A549 (cell line): Measurements from ENCODE around the gene NNAT. TPM values are rescaled to one million over a fixed set of nuclear protein-coding genes. Genes with fewer than 3 reads are reported as not detected.

Source experiments
- ATAC-seq, 2 experiments: fragments of 200-7000 bp in 1 of 2; fragments of >200 bp in 1 of 2; cut with Nextera tagmentation in 1 of 2; cut with Tn5 transposase in 1 of 2; 3 replicates each; pipeline versions ENCODE4 v1.8.0 to v1.9.1; 2018 to 2020; ENCODE audit warnings: mild to moderate bottlenecking in 1 of 2, moderate library complexity in 1 of 2
- CTCF ChIA-PET: fragments of 300-600 bp; sonication (Branson Sonifier 250); formaldehyde crosslinking; extraction: SDS; loops from one replicate; lab custom pipeline; 2021; ENCODE audit warnings: antibody characterized with exemption, inconsistent platforms; lab: Yijun Ruan, JAX
- POLR2A ChIA-PET: fragments of 350-600 bp; formaldehyde crosslinking; extraction: SDS; loops from one replicate; lab custom pipeline; 2021; ENCODE audit warnings: antibody characterized with exemption, inconsistent platforms; lab: Yijun Ruan, JAX
- DNase-seq, 2 experiments: peaks; one replicate each; pipeline versions ENCODE4 v3.0.0 to v3.0.0-alpha.2; 2011 to 2016; ENCODE audit warnings: low read depth in 1 of 2, low spot score in 1 of 2
- FAIRE-seq: peaks from 2 replicates; lab custom pipeline; 2011; peaks lifted over from hg19 to GRCh38; lab: Jason Lieb, UNC
- H3K27ac ChIP-seq, 2 experiments: fragments of >200 bp; sonication (Bioruptor Twin); formaldehyde crosslinking; 3 replicates each; pipeline ENCODE4 v1.5.1; 2016 to 2017
- H3K4me1 ChIP-seq: fragments of >200 bp; sonication (Bioruptor Twin); formaldehyde crosslinking; 3 replicates; pipeline ENCODE4 v1.6.1; 2016
- H3K4me2 ChIP-seq: fragments of >200 bp; sonication (Bioruptor Twin); formaldehyde crosslinking; 3 replicates; pipeline ENCODE4 v1.6.1; 2016
- H3K4me3 ChIP-seq: fragments of >200 bp; sonication (Bioruptor Twin); formaldehyde crosslinking; 3 replicates; pipeline ENCODE4 v1.5.1; 2016
- H3K9me3 ChIP-seq: fragments of >200 bp; sonication (Bioruptor Twin); formaldehyde crosslinking; 3 replicates; pipeline ENCODE4 v1.6.1; 2016
- CBX2 ChIP-seq: fragments of 200-600 bp; sonication (generic); IDR thresholded peaks from 2 replicates; pipeline ENCODE4 v1.6.1; 2016; ENCODE audit warnings: low read depth, mild to moderate bottlenecking, borderline replicate concordance
- CEBPB ChIP-seq, 2 experiments: fragments of >200 bp in 1 of 2; sonication (Bioruptor Twin) in 1 of 2; formaldehyde crosslinking in 1 of 2; IDR thresholded peaks; 2 replicates each; pipeline ENCODE4 v1.6.1; 2012 to 2016
- CHD2 ChIP-seq: fragments of 150-350 bp; IDR thresholded peaks from 2 replicates; pipeline ENCODE4 v1.6.1; 2014; ENCODE audit warnings: low read length; ENCODE audit not compliant: partially characterized antibody
- CTCF ChIP-seq: fragments of >200 bp; sonication (Bioruptor Twin); formaldehyde crosslinking; IDR thresholded peaks from 3 replicates; pipeline ENCODE4 v1.5.1; 2016
- EHMT2 ChIP-seq: fragments of 200-600 bp; sonication (generic); IDR thresholded peaks from 2 replicates; pipeline ENCODE4 v1.6.1; 2016; ENCODE audit warnings: antibody characterized with exemption, low read depth, mild to moderate bottlenecking, moderate library complexity
- ELK1 ChIP-seq: fragments of 150-350 bp; IDR thresholded peaks from 2 replicates; pipeline ENCODE4 v1.6.1; 2014; ENCODE audit warnings: low read depth, mild to moderate bottlenecking, low read length
- ESRRA ChIP-seq: fragments of 150-350 bp; IDR thresholded peaks from 2 replicates; pipeline ENCODE4 v1.6.1; 2014; ENCODE audit warnings: mild to moderate bottlenecking, low read length, borderline replicate concordance
- FOSL2 ChIP-seq, 2 experiments: fragments of 450-650 bp in 1 of 2; fragments of >200 bp in 1 of 2; sonication (Bioruptor Twin) in 1 of 2; formaldehyde crosslinking; IDR thresholded peaks; 2 replicates each; pipeline versions ENCODE4 v1.5.0 to v1.6.1; 2016 to 2020; ENCODE audit warnings: mild to moderate bottlenecking in 1 of 2, moderate library complexity in 1 of 2
- GATA3 ChIP-seq: IDR thresholded peaks from 2 replicates; pipeline ENCODE4 v1.6.1; 2012; ENCODE audit warnings: borderline replicate concordance
- HMGXB4 ChIP-seq: fragments of 250-450 bp; sonication (Bioruptor Pico); IDR thresholded peaks from 2 replicates; pipeline ENCODE4 v1.5.0; 2021; ENCODE audit warnings: mild to moderate bottlenecking, moderate library complexity, borderline replicate concordance
- HOXB5 ChIP-seq: fragments of 250-450 bp; sonication (Bioruptor Pico); IDR thresholded peaks from 2 replicates; pipeline ENCODE4 v1.5.0; 2020; ENCODE audit warnings: mild to moderate bottlenecking, moderate library complexity
- MAZ ChIP-seq: fragments of 150-350 bp; IDR thresholded peaks from 2 replicates; pipeline ENCODE4 v1.6.1; 2014; ENCODE audit warnings: antibody characterized with exemption, low read depth, low read length, borderline replicate concordance
- MYC ChIP-seq: IDR thresholded peaks from 2 replicates; pipeline ENCODE4 v1.6.1; 2012; ENCODE audit warnings: mild to moderate bottlenecking, inconsistent platforms, low read length, improper control_type of control experiment, borderline replicate concordance
- NPAS2 ChIP-seq: fragments of 250-450 bp; sonication (Bioruptor Pico); IDR thresholded peaks from 2 replicates; pipeline ENCODE4 v1.8.0; 2022; ENCODE audit warnings: mild to moderate bottlenecking, moderate library complexity, borderline replicate concordance
- NR3C1 ChIP-seq: fragments of >200 bp; sonication (Bioruptor Twin); formaldehyde crosslinking; IDR thresholded peaks from 3 replicates; pipeline ENCODE4 v1.6.1; 2017
- PBX3 ChIP-seq: IDR thresholded peaks from 2 replicates; pipeline ENCODE4 v1.6.1; 2012
- PHF8 ChIP-seq: fragments of 200-600 bp; sonication (generic); IDR thresholded peaks from 2 replicates; pipeline ENCODE4 v1.6.1; 2016; ENCODE audit warnings: low read depth, mild to moderate bottlenecking, antibody characterized with exemption, moderate library complexity, borderline replicate concordance
- RAD21 ChIP-seq, 2 experiments: fragments of >200 bp in 1 of 2; sonication (Bioruptor Twin) in 1 of 2; formaldehyde crosslinking in 1 of 2; IDR thresholded peaks in 1 of 2; conservative IDR thresholded peaks in 1 of 2; 2 replicates in 1 of 2; 3 replicates in 1 of 2; pipeline ENCODE4 v1.6.1; 2012 to 2018; ENCODE audit warnings: inconsistent platforms in 1 of 2
- REST ChIP-seq: fragments of 200-600 bp; sonication (generic); IDR thresholded peaks from 2 replicates; pipeline ENCODE4 v1.6.1; 2016; ENCODE audit warnings: antibody characterized with exemption, mild to moderate bottlenecking, moderate library complexity
- SMC3 ChIP-seq: fragments of >200 bp; sonication (Bioruptor Twin); formaldehyde crosslinking; IDR thresholded peaks from 3 replicates; pipeline ENCODE4 v1.6.1; 2018; ENCODE audit warnings: inconsistent platforms
- USF2 ChIP-seq: fragments of 450-650 bp; IDR thresholded peaks from 2 replicates; pipeline ENCODE4 v1.6.1; 2014; ENCODE audit warnings: antibody characterized with exemption
- ZNF302 ChIP-seq: fragments of 250-450 bp; sonication (Bioruptor Pico); IDR thresholded peaks from 2 replicates; pipeline ENCODE4 v1.9.0; 2021; ENCODE audit warnings: inconsistent platforms, mild to moderate bottlenecking, moderate library complexity
- WGBS: methylation state at CpG from one replicate; pipeline ENCODE4 v1.1.6; 2017; ENCODE audit errors: missing lambda C conversion rate; 5-methylcytosine and 5-hydroxymethylcytosine counted together
- polyA plus RNA-seq, 4 experiments: library from polyadenylated mRNA; depleted of rRNA in 3 of 4; stranded (reverse); fragments of >200 nt; fragmentation: RNase III in 1 of 4; extraction: RNeasy Plus Mini Kit Qiagen cat#74134 plus additional on column Dnase treatment in 1 of 4; gene quantifications; 2 replicates in 3 of 4; 3 replicates in 1 of 4; pipeline ENCODE4 v1.2.3, GENCODE V29; 2011 to 2017

NNAT gene
- polyA plus RNA-seq, 2 of the 4 experiments (the other 2 are of a cell fraction), result not detected

GRCh38 chr20:37477041-37477440, 44.0 kb upstream of the NNAT start:
- DNase-seq, result no peak
- H3K4me3 ChIP-seq, result no peak overlapping the region
- POLR2A ChIA-PET, result no interaction called here
- 2% methylated on average over 3 of the region's 3 CpGs for WGBS
- no peak for ATAC-seq
- no peak overlapping the region for H3K27ac ChIP-seq
- H3K4me1 ChIP-seq, result no peaks in the 10 kb centered on the region
- CTCF ChIA-PET, result interaction anchor here (1.2 kb wide), 1 partner anchor 208 kb away, joined by 3 read pairs; no protein-coding TSS in a partner anchor
- H3K4me2 ChIP-seq, result no peak overlapping the region
- no peak for FAIRE-seq
- H3K9me3 ChIP-seq, result no peaks in the 10 kb centered on the region
- no peak for TF ChIP-seq HOXB5
- no peak for TF ChIP-seq NPAS2 (CRISPR knock-in tag)
- TF ChIP-seq FOSL2 (IDR thresholded peaks at IDR 0.05), result no peak
- TF ChIP-seq FOSL2 (CRISPR knock-in tag; IDR thresholded peaks at IDR 0.05), result no peak
- TF ChIP-seq SMC3, result no peak
- TF ChIP-seq ESRRA, result no peak
- no peak for TF ChIP-seq HMGXB4 (CRISPR knock-in tag)
- no peak for TF ChIP-seq RAD21 (conservative IDR thresholded peaks at IDR 0.05 in 1 of 2, IDR thresholded peaks at IDR 0.05 in 1 of 2)
- no peak for TF ChIP-seq CBX2
- TF ChIP-seq EHMT2, result no peak
- TF ChIP-seq ZNF302, result no peak
- no peak for TF ChIP-seq GATA3
- no peak for TF ChIP-seq CEBPB (IDR thresholded peaks at IDR 0.05)
- TF ChIP-seq NR3C1, result no peak
- no peak for TF ChIP-seq USF2
- no peak for TF ChIP-seq REST

GRCh38 chr20:37479266-37479665, 41.8 kb upstream of the NNAT start:
- H3K4me1 ChIP-seq, result no peaks in the 10 kb centered on the region
- 43% methylated on average over 6 of the region's 6 CpGs for WGBS
- POLR2A ChIA-PET, result no interaction called here
- TF ChIP-seq PBX3 (no peak), PHF8 (no peak), ELK1 (no peak), MYC (no peak), HMGXB4 (CRISPR knock-in tag) (no peak), MAZ (no peak), CHD2 (no peak), CTCF (no peak), NR3C1 (no peak)
- TF ChIP-seq, all 56 proteins: peak for 0
- no peaks in the 10 kb centered on the region for H3K9me3 ChIP-seq
- no peak overlapping the region for H3K4me3 ChIP-seq
- H3K27ac ChIP-seq, result no peak overlapping the region
- CTCF ChIA-PET, result interaction anchor here (1.2 to 1.4 kb wide), 2 partner anchors 15 to 55 kb away, joined by 3 read pairs; no protein-coding TSS in a partner anchor
- DNase-seq, result no peak
- no peak overlapping the region for H3K4me2 ChIP-seq
- no peak for ATAC-seq
- no peak for FAIRE-seq
